HEK293T (cell line): ENCODE results near the gene PNISR.

Experiments used
- CTCF ChIA-PET: fragments of 350-600 bp; formaldehyde crosslinking; extraction: SDS; loops from one replicate; lab custom pipeline; 2021; ENCODE audit warnings: antibody characterized with exemption, inconsistent platforms; lab: Yijun Ruan, JAX
- POLR2A ChIA-PET: fragments of 350-600 bp; formaldehyde crosslinking; extraction: SDS; loops from one replicate; lab custom pipeline; 2020; ENCODE audit warnings: antibody characterized with exemption, inconsistent platforms; lab: Yijun Ruan, JAX
- DNase-seq: peaks from one replicate; pipeline ENCODE4 v3.0.0; 2012; ENCODE audit warnings: mixed read lengths; ENCODE audit errors: extremely low spot score
- ARNT ChIP-seq: fragments of 450-650 bp; IDR thresholded peaks from 2 replicates; pipeline ENCODE4 v1.6.1; 2017; ENCODE audit warnings: mild to moderate bottlenecking
- BHLHE40 ChIP-seq: fragments of 450-650 bp; IDR thresholded peaks from 2 replicates; pipeline ENCODE4 v1.6.1; 2016; ENCODE audit warnings: mild to moderate bottlenecking, moderate library complexity, borderline replicate concordance
- CTBP1 ChIP-seq: fragments of 450-650 bp; IDR thresholded peaks from 2 replicates; pipeline ENCODE4 v1.6.1; 2016; ENCODE audit warnings: borderline replicate concordance
- ELF4 ChIP-seq: fragments of 450-650 bp; IDR thresholded peaks from 2 replicates; pipeline ENCODE4 v1.6.1; 2017; ENCODE audit warnings: antibody characterized with exemption
- FOXA1 ChIP-seq: fragments of 450-650 bp; IDR thresholded peaks from 2 replicates; pipeline ENCODE4 v1.6.1; 2016; ENCODE audit warnings: mild to moderate bottlenecking
- FOXK2 ChIP-seq: fragments of 450-650 bp; IDR thresholded peaks from 2 replicates; pipeline ENCODE4 v1.6.1; 2016; ENCODE audit warnings: mild to moderate bottlenecking
- FOXM1 ChIP-seq: fragments of 450-650 bp; IDR thresholded peaks from 2 replicates; pipeline ENCODE4 v1.6.1; 2017; ENCODE audit warnings: mild to moderate bottlenecking, borderline replicate concordance
- HDGF ChIP-seq: fragments of 450-650 bp; IDR thresholded peaks from 2 replicates; pipeline ENCODE4 v1.6.1; 2017; ENCODE audit warnings: antibody characterized with exemption, borderline replicate concordance
- L3MBTL2 ChIP-seq: fragments of 450-650 bp; conservative IDR thresholded peaks from 2 replicates; pipeline ENCODE4 v1.6.1; 2016; ENCODE audit warnings: mild to moderate bottlenecking
- LEF1 ChIP-seq: fragments of 450-650 bp; IDR thresholded peaks from 2 replicates; pipeline ENCODE4 v1.6.1; 2017; ENCODE audit warnings: mild to moderate bottlenecking, borderline replicate concordance
- NFRKB ChIP-seq: fragments of 450-650 bp; IDR thresholded peaks from 2 replicates; pipeline ENCODE4 v1.6.1; 2016; ENCODE audit warnings: mild to moderate bottlenecking, moderate library complexity
- SP1 ChIP-seq: fragments of 450-650 bp; IDR thresholded peaks from 2 replicates; pipeline ENCODE4 v1.6.1; 2017
- SUZ12 ChIP-seq: fragments of 450-650 bp; IDR thresholded peaks from 2 replicates; pipeline ENCODE4 v1.6.1; 2016; ENCODE audit warnings: mild to moderate bottlenecking
- TARDBP ChIP-seq: fragments of 450-650 bp; IDR thresholded peaks from 2 replicates; pipeline ENCODE4 v1.6.1; 2016
- ZNF384 ChIP-seq: fragments of 450-650 bp; IDR thresholded peaks from 2 replicates; pipeline ENCODE4 v1.6.1; 2016
- TF ChIP-seq, protein P1 (sequence below): fragments of 450-650 bp; IDR thresholded peaks from 2 replicates; pipeline ENCODE4 v1.6.1; 2016

The PNISR gene

DNA sequence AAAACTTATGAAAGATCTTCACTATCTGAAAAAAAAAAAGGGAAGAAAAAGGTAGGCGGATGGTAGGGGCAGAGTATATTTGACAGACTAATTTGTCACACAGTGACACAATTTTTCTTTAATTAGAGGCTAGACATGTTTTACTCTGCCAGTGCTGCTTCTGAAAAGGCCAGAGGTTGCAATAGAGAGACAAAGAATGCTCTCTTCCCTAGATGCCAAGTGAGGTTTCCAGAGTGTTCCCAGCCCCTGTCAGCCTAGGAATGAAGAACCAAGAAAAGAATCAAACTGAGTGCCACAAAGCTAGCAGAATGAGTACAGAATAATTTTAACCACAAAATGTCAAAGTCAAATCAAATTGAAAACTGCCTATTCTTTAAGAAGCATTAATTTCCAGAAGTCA lies 13.0 kb downstream of the PNISR start:
- CTCF ChIA-PET: interaction anchor here (1.0 kb wide), 1 partner anchor 81 kb away, joined by 3 read pairs; no protein-coding TSS in a partner anchor
- no peak for DNase-seq
- POLR2A ChIA-PET: interaction anchor here (1.5 kb wide), 1 partner anchor 13 kb away, joined by 6 read pairs; the partner anchor contains the start of gene PNISR
- TF ChIP-seq TARDBP (no peak), SP1 (no peak), L3MBTL2 (no peak), FOXA1 (no peak), FOXK2 (no peak), ELF4 (no peak), BHLHE40 (no peak), ARNT (no peak), SUZ12 (no peak), LEF1 (no peak), FOXM1 (no peak), ZNF384 (no peak)
- TF ChIP-seq, protein P1, sequence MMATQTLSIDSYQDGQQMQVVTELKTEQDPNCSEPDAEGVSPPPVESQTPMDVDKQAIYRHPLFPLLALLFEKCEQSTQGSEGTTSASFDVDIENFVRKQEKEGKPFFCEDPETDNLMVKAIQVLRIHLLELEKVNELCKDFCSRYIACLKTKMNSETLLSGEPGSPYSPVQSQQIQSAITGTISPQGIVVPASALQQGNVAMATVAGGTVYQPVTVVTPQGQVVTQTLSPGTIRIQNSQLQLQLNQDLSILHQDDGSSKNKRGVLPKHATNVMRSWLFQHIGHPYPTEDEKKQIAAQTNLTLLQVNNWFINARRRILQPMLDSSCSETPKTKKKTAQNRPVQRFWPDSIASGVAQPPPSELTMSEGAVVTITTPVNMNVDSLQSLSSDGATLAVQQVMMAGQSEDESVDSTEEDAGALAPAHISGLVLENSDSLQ: no peak

DNA sequence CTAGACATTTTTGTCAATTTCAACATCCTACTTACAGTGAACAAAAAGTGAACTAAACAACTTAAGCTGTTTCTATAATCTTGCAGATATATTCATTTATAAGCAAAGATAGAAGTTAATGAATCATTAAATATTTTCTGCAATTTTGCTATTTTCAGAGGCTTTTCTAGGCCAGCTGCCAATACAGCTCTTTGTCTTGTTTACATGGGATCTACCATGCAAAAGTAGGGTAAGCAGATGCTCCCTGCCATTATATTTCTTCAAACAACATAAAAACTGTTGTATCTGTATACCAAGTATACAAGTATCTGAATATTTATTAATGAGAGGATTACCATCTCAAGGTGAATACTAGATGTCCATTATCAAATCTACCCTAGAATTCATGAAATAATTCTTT lies 15.4 kb downstream of the PNISR start:
- DNase-seq: no peak
- POLR2A ChIA-PET: no interaction called here
- CTCF ChIA-PET: interaction anchor here (0.7 to 0.8 kb wide), 2 partner anchors 9 to 79 kb away, joined by 3 to 4 read pairs; no protein-coding TSS in a partner anchor
- TF ChIP-seq FOXA1: no peak
- no peak for TF ChIP-seq FOXM1
- no peak for TF ChIP-seq TARDBP
- no peak for TF ChIP-seq L3MBTL2
- TF ChIP-seq ZNF384: no peak
- no peak for TF ChIP-seq ARNT

DNA sequence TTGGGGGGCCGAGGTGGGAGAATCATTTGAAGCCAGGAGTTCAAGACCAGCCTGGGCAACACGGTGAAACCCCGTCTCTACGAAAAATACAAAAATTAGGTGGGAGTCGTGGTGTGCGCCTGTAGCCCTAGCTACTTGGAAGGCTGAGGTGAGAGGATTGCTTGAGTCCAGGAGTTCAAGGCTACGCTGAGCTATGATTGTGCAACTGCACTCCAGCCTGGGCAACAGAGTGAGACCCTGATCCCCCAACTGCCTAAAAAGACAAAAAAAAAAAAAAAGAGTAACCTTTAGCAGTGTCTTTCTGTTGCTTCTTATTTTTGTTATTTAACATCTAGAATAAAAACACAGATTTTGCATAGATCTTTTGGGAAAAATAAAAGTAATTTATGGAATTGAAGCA lies 18.0 kb downstream of the PNISR start:
- ChIA-PET CTCF (no interaction called here), POLR2A (interaction anchor here (1.1 kb wide), 1 partner anchor 13 kb away, joined by 3 read pairs; the partner anchor contains the start of gene COQ3)
- TF ChIP-seq FOXK2 (no peak), BHLHE40 (no peak), SP1 (no peak), HDGF (no peak)
- no peak for DNase-seq

DNA sequence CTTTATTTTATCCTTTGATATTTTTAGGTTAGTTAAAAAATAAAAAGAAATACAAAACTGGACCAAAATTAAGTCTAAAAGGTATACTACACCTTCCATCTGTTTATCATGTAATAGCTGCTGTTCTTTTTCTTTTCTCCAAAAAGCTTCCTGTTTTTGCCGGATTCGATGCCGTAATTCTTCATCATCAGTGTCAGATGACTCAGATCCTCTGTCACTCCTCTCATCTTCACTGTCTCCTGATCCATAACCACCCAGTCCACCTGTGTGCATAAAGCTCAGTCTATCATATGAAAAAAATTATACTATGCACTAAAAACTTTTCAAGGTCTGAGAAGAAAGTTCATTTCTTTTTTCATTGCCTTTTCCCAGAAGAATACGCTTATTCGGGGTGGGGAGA lies 22.7 kb downstream of the PNISR start:
- CTCF ChIA-PET: interaction anchor here (1.5 kb wide), 1 partner anchor 9 kb away, joined by 5 read pairs; no protein-coding TSS in a partner anchor
- TF ChIP-seq ZNF384 (no peak), TARDBP (no peak), ELF4 (no peak), HDGF (no peak), LEF1 (no peak), FOXK2 (no peak), CTBP1 (no peak), SP1 (no peak), BHLHE40 (no peak), SUZ12 (no peak), NFRKB (no peak), ARNT (no peak)
- DNase-seq: no peak
- POLR2A ChIA-PET: interaction anchor here (2.8 kb wide), 1 partner anchor 9 kb away, joined by 14 read pairs; the partner anchor contains the start of gene COQ3

DNA sequence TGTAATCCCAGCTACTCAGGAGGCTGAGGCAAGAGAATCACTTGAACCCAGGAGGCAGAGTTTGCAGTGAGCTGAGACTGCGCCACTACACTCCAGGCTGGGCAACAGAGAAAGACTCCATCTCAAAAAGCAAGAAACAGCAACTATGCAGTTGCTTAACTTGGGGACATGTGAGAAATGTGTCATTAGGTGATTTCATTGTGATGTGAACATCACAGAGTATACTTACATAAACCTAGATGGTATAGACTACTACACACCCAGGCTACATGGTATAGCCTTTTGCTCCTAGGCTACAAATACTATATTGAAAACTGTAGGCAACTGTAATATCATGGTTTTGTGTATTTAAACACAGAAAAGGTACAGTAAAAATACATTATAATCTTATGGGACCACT lies 27.8 kb downstream of the PNISR start:
- DNase-seq: no peak
- ChIA-PET CTCF (interaction anchor here (1.8 kb wide), 1 partner anchor 67 kb away, joined by 9 read pairs; no protein-coding TSS in a partner anchor), POLR2A (interaction anchor here (1.2 kb wide), 1 partner anchor 27 kb away, joined by 7 read pairs; the partner anchor contains the start of gene PNISR)
- no peak for TF ChIP-seq ARNT
- no peak for TF ChIP-seq ELF4

DNA sequence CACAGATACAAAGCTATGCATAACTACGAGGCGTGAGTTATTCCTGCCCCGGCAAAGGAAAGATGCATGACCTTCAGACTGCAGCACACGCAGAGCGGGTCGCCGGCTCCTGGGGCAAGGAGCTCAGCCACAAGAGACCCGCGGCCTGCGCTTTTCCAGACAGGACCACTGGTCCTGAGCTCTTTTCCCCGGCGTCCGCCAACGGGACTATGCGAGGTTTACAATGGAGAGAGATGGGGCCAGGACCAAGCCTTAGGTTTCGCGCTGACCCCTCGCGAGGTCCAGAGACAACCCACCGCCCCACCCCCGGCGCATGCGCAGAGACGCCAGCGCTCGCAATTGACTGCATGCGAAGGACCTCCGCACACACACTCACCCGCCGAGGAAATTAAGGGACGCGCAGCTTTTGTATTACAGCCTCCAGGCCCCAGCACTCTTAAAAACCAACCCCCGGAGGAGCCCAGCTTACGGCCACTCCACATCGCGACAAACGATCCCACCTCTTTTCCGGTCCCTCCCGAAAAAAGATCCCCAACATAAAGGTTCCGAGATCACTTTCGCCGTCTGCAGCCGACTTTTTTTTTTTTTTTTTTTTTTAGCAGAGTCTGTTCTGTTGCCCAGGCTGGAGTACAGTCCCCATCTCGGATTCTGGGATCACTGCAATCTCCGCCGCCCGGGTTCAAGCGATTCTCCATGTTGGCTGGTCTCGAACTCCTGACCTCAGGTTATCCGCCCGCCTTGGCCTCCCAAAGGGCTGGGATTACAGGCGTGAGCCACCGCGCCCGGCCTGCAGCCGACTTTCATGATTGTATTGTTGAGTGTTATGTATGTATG lies 31.2 kb downstream of the PNISR start, which contains the start of gene COQ3:
COQ3 (minus strand) TSS at position 498 of the 834 bp plus-strand sequence; CDS start at position 482, 16 bp downstream.
- DNase-seq: peak; percentile 89
- CTCF ChIA-PET: interaction anchor here (0.8 to 1.7 kb wide), 7 partner anchors 9 to 64 kb away, joined by 3 to 15 read pairs (median 4); no protein-coding TSS in a partner anchor
- peak; percentile 51; the same call in 1 of the 2 replicates for TF ChIP-seq L3MBTL2
- no peak for TF ChIP-seq SP1
- peak; percentile 98 for TF ChIP-seq ZNF384
- TF ChIP-seq ELF4: peak; percentile 40; the same call in 1 of the 2 replicates
- POLR2A ChIA-PET: interaction anchor here (0.6 to 3.5 kb wide), 29 partner anchors 9 to 411 kb away, joined by 3 to 66 read pairs (median 5); partner anchors contain the start of genes CCNC, FAXC and PNISR

DNA sequence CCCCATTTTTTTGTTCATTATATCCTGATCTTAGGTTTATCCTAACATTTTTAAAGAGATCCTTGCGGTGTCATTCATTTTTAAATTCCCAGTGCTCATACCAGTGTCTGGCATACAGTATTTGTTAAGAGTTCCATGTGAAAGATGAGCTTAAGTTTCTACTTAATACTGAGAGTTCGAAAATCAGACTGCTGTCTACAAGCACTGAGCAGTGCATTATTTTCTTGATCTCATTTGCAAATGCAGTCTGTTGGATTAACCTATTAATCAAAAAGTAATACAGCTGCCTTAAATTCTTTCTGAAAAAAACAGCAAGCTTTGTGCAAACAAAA lies 31.8 kb downstream of the PNISR start:
- CTCF ChIA-PET: interaction anchor here (0.8 to 1.7 kb wide), 6 partner anchors 9 to 63 kb away, joined by 3 to 15 read pairs (median 4); no protein-coding TSS in a partner anchor
- POLR2A ChIA-PET: interaction anchor here (0.6 to 3.5 kb wide), 29 partner anchors 9 to 411 kb away, joined by 3 to 66 read pairs (median 5); partner anchors contain the start of genes CCNC, FAXC and PNISR
- TF ChIP-seq HDGF (no peak), SP1 (no peak), L3MBTL2 (no peak)
- TF ChIP-seq, protein P1: no peak

More for the DNA sequence above, 31.8 kb downstream of the PNISR start:
- no peak for DNase-seq
